NCI-H748 (cell line): ENCODE measurements around the gene WDR27.

Experiments
- DNase-seq: peaks from one replicate; lab custom pipeline; 2025; ENCODE audit not compliant: unreplicated experiment; lab: John Stamatoyannopoulos, UW

The WDR27 gene

GRCh38 chr6:169710009-169710408 is 8.2 kb upstream of the WDR27 start:
- DNase-seq = no peak

GRCh38 chr6:169709293-169709692 is 7.5 kb upstream of the WDR27 start:
- no peak for DNase-seq

- no peak for DNase-seq
Observed at GRCh38 chr6:169707772-169708171, 5.9 kb upstream of the WDR27 start.

- DNase-seq = no peak
Observed at GRCh38 chr6:169702840-169703246, 1.0 kb upstream of the WDR27 start.

GRCh38 chr6:169701311-169701953 is 397 bp downstream of the WDR27 start:
- DNase-seq = peak; percentile 56

- DNase-seq = no peak
Observed at GRCh38 chr6:169700296-169700695, 1.5 kb downstream of the WDR27 start.

GRCh38 chr6:169697115-169697514 is 4.7 kb downstream of the WDR27 start:
- DNase-seq = peak; percentile 11

GRCh38 chr6:169695131-169695530 is 6.7 kb downstream of the WDR27 start:
- no peak for DNase-seq

GRCh38 chr6:169692516-169692915 is 9.3 kb downstream of the WDR27 start:
- DNase-seq = no peak

GRCh38 chr6:169691260-169691659 is 10.6 kb downstream of the WDR27 start:
- no peak for DNase-seq

GRCh38 chr6:169689287-169689686 is 12.5 kb downstream of the WDR27 start:
- no peak for DNase-seq

GRCh38 chr6:169685860-169686259 is 16.0 kb downstream of the WDR27 start:
- no peak for DNase-seq

GRCh38 chr6:169684056-169684455 is 17.8 kb downstream of the WDR27 start:
- no peak for DNase-seq

GRCh38 chr6:169678342-169678741 is 23.5 kb downstream of the WDR27 start:
- DNase-seq = no peak

GRCh38 chr6:169677096-169677495 is 24.7 kb downstream of the WDR27 start:
- no peak for DNase-seq

- DNase-seq = no peak
Observed at GRCh38 chr6:169675011-169675410, 26.8 kb downstream of the WDR27 start.

GRCh38 chr6:169671563-169671962 is 30.3 kb downstream of the WDR27 start:
- DNase-seq = no peak

GRCh38 chr6:169669889-169670288 is 31.9 kb downstream of the WDR27 start:
- DNase-seq = no peak

- peak; percentile 19 for DNase-seq
Observed at GRCh38 chr6:169669147-169669546, 32.7 kb downstream of the WDR27 start.

GRCh38 chr6:169668203-169668847 is 33.5 kb downstream of the WDR27 start:
- DNase-seq = no peak

GRCh38 chr6:169667716-169668115 is 34.1 kb downstream of the WDR27 start:
- DNase-seq = no peak

- DNase-seq = no peak
Observed at GRCh38 chr6:169666441-169666840, 35.4 kb downstream of the WDR27 start.

GRCh38 chr6:169665289-169665688 is 36.5 kb downstream of the WDR27 start:
- DNase-seq = peak; percentile 47
